ENCODE data around the gene ZNF670. TPM values are rescaled to one million over a fixed set of nuclear protein-coding genes. Genes with fewer than 3 reads are reported as not detected.

ZNF670 gene
- total and polyA plus RNA-seq, 2 donors (not counting 1 experiment from before 2014, with no cell fraction given) = 2.3 to 3.0 TPM

- Histone ChIP-seq H3K27ac (ENCODE audit: insufficient read depth, low read length) (no peak overlapping the region), H3K27me3 (ENCODE audit: control insufficient read depth, insufficient read depth, low read length) (no peaks in the 10 kb centered on the region), H3K9ac (ENCODE audit: insufficient read depth, low read length) (no peak overlapping the region), H2AFZ (ENCODE audit: low read length) (no peak overlapping the region), H4K20me1 (ENCODE audit: control insufficient read depth, extremely low read depth, insufficient read depth, low read length) (no peaks in the 10 kb centered on the region), H3K79me2 (ENCODE audit: control insufficient read depth, insufficient read depth, low read length) (peaks cover 17% of the 10 kb centered on the region), H3K4me1 (ENCODE audit: control insufficient read depth, extremely low read depth, insufficient read depth, low read length) (no peaks in the 10 kb centered on the region), H3K9me3 (ENCODE audit: control insufficient read depth, insufficient read depth, low read depth, low read length) (peaks cover 6% of the 10 kb centered on the region), H3K4me2 (ENCODE audit: extremely low read depth, insufficient read depth, low read length) (no peak overlapping the region), H3K36me3 (ENCODE audit: control insufficient read depth, insufficient read depth, low read length) (peaks cover 9% of the 10 kb centered on the region), H3K4me3 (replicated peaks in 1 of 4; ENCODE audit: control extremely low read depth in 1 of 4, insufficient read depth in 1 of 4, low read depth in 3 of 4, low read length in 4 of 4) (peak overlapping the region in 2 of 4 experiments; percentile 32 to 93)
- no peak for DNase-seq (ENCODE audit: low read depth in 2 of 2)
- no peak for TF ChIP-seq EZH2 (IDR thresholded peaks at IDR 0.05; ENCODE audit: low read length, missing control alignments)
- TF ChIP-seq CTCF (conservative IDR thresholded peaks at IDR 0.05 in 1 of 2, IDR thresholded peaks at IDR 0.05 in 1 of 2; ENCODE audit: low read depth in 1 of 2, low read length in 2 of 2) = no peak
These were observed 26.4 kb upstream of the ZNF670 start for GRCh38 chr1:247104965-247105364.

GRCh38 chr1:247103859-247104591 lies 25.4 kb upstream of the ZNF670 start, which contains the start of gene ZNF669:
ZNF669 (minus strand) TSS chr1:247104356; CDS start chr1:247104199, 157 bp downstream.
- no peaks in the 10 kb centered on the region for H4K20me1 ChIP-seq (ENCODE audit: control insufficient read depth, extremely low read depth, insufficient read depth, low read length)
- peak within 1 kb of the TSS; percentile 93 for H2AFZ ChIP-seq (ENCODE audit: low read length)
- H3K27me3 ChIP-seq (ENCODE audit: control insufficient read depth, insufficient read depth, low read length) = no peaks in the 10 kb centered on the region
- H3K9me3 ChIP-seq (ENCODE audit: control insufficient read depth, insufficient read depth, low read depth, low read length) = peaks cover 6% of the 10 kb centered on the region
- H3K4me1 ChIP-seq (ENCODE audit: control insufficient read depth, extremely low read depth, insufficient read depth, low read length) = no peaks in the 10 kb centered on the region
- peak within 1 kb of the TSS; percentile 73 to 96 (median 84) for H3K4me3 ChIP-seq (replicated peaks in 1 of 4; ENCODE audit: control extremely low read depth in 1 of 4, insufficient read depth in 1 of 4, low read depth in 3 of 4, low read length in 4 of 4)
- peak within 1 kb of the TSS; percentile 83 for H3K27ac ChIP-seq (ENCODE audit: insufficient read depth, low read length)
- peaks cover 9% of the 10 kb centered on the region for H3K36me3 ChIP-seq (ENCODE audit: control insufficient read depth, insufficient read depth, low read length)
- H3K79me2 ChIP-seq (ENCODE audit: control insufficient read depth, insufficient read depth, low read length) = peaks cover 17% of the 10 kb centered on the region
- DNase-seq (ENCODE audit: low read depth in 2 of 2) = peak; percentile 95 to 97
- peak within 1 kb of the TSS; percentile 77 for H3K4me2 ChIP-seq (ENCODE audit: extremely low read depth, insufficient read depth, low read length)
- peak within 1 kb of the TSS; percentile 84 for H3K9ac ChIP-seq (ENCODE audit: insufficient read depth, low read length)
- TF ChIP-seq CTCF (conservative IDR thresholded peaks at IDR 0.05 in 1 of 2, IDR thresholded peaks at IDR 0.05 in 1 of 2; ENCODE audit: low read depth in 1 of 2, low read length in 2 of 2) (no peak), EZH2 (IDR thresholded peaks at IDR 0.05; ENCODE audit: low read length, missing control alignments) (no peak)

DNA sequence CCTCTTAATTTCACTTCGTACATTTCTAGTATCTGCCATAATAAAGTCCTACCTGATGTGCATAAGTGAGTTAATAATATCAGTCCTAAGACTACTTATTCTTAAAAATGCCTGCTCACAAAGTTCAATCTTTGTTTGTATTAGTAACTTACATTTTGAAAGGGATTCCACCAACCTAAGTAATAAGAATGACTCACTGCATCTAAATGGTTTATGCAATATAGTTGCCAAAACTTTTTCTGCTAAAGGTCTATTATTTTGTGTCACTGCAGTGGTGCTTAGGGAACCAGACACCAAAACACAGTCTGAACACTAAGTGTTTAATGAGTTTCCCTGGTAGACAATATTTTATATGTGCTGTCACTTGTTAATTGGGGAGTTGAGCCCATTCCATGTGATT lies 23.8 kb upstream of the ZNF670 start:
- Histone ChIP-seq H3K4me3 (replicated peaks in 1 of 4; ENCODE audit: control extremely low read depth in 1 of 4, insufficient read depth in 1 of 4, low read depth in 3 of 4, low read length in 4 of 4) (peak overlapping the region in 2 of 4 experiments; percentile 93 to 96), H3K9me3 (ENCODE audit: control insufficient read depth, insufficient read depth, low read depth, low read length) (peaks cover 6% of the 10 kb centered on the region), H4K20me1 (ENCODE audit: control insufficient read depth, extremely low read depth, insufficient read depth, low read length) (no peaks in the 10 kb centered on the region), H3K27ac (ENCODE audit: insufficient read depth, low read length) (no peak overlapping the region), H3K4me2 (ENCODE audit: extremely low read depth, insufficient read depth, low read length) (no peak overlapping the region), H3K36me3 (ENCODE audit: control insufficient read depth, insufficient read depth, low read length) (peaks cover 9% of the 10 kb centered on the region), H3K9ac (ENCODE audit: insufficient read depth, low read length) (no peak overlapping the region), H2AFZ (ENCODE audit: low read length) (no peak overlapping the region), H3K4me1 (ENCODE audit: control insufficient read depth, extremely low read depth, insufficient read depth, low read length) (no peaks in the 10 kb centered on the region), H3K27me3 (ENCODE audit: control insufficient read depth, insufficient read depth, low read length) (no peaks in the 10 kb centered on the region), H3K79me2 (ENCODE audit: control insufficient read depth, insufficient read depth, low read length) (peaks cover 17% of the 10 kb centered on the region)
- peak; percentile 57 to 58 for DNase-seq (ENCODE audit: low read depth in 2 of 2)
- no peak for TF ChIP-seq CTCF (conservative IDR thresholded peaks at IDR 0.05 in 1 of 2, IDR thresholded peaks at IDR 0.05 in 1 of 2; ENCODE audit: low read depth in 1 of 2, low read length in 2 of 2)

All from fibroblast of lung (primary cell).